SU-DHL-6 (cell line): ENCODE data around the gene RASGRP1.

Source experiments
- CTCF ChIP-seq: fragments of 200-600 bp; sonication (generic); IDR thresholded peaks from one replicate; pipeline ENCODE4 v1.5.1; 2017; ENCODE audit warnings: antibody characterized with exemption, mild to moderate bottlenecking, low read length, moderate library complexity; ENCODE audit not compliant: insufficient read depth, poor library complexity, severe bottlenecking
- EZH2phosphoT487 ChIP-seq: fragments of 200-600 bp; sonication (generic), shearing (Covaris generic); conservative IDR thresholded peaks from 2 replicates; pipeline ENCODE4 v1.6.1; 2018; ENCODE audit warnings: mild to moderate bottlenecking, antibody characterized with exemption, low read length, moderate library complexity, mixed read lengths

GRCh38 chr15:38522922-38523321, 41.7 kb downstream of the RASGRP1 start:
- TF ChIP-seq CTCF = no peak
- no peak for TF ChIP-seq EZH2phosphoT487
